K562 (cell line): ENCODE data around the gene ATP6V1F. TPM values are rescaled to one million over a fixed set of nuclear protein-coding genes. Genes with fewer than 3 reads are reported as not detected.

ENCODE experiments used
- ASH1L ChIP-seq: fragments of 450-650 bp; IDR thresholded peaks from 2 replicates; pipeline ENCODE4 v1.6.1; 2018; ENCODE audit warnings: borderline replicate concordance, mild to moderate bottlenecking, low read depth; ENCODE audit not compliant: partially characterized antibody
- ATF1 ChIP-seq, 2 experiments: fragments of 450-650 bp in 1 of 2; IDR thresholded peaks; 2 replicates each; pipeline ENCODE4 v1.6.1; 2016; ENCODE audit warnings: missing compliant biosample characterization in 1 of 2, missing genetic modification characterization in 1 of 2
- BCL6 ChIP-seq: fragments of 250-450 bp; sonication (Bioruptor Pico); IDR thresholded peaks from 2 replicates; pipeline ENCODE4 v1.4.0; 2020
- CHD4 ChIP-seq: fragments of 200-600 bp; sonication (generic); IDR thresholded peaks from 3 replicates; pipeline ENCODE4 v1.6.1; 2012; ENCODE audit warnings: low read depth, mild to moderate bottlenecking, mixed read lengths, low read length, inconsistent platforms; ENCODE audit not compliant: insufficient read depth, insufficient replicate concordance, poor library complexity, severe bottlenecking
- CREB3 ChIP-seq: fragments of 450-650 bp; conservative IDR thresholded peaks from 2 replicates; pipeline ENCODE4 v1.6.1; 2016; ENCODE audit warnings: missing genetic modification characterization, low read depth, mild to moderate bottlenecking, missing compliant biosample characterization, moderate library complexity
- CTCFL ChIP-seq: IDR thresholded peaks from 2 replicates; pipeline ENCODE4 v1.6.1; 2011; ENCODE audit warnings: borderline replicate concordance, low read depth, mild to moderate bottlenecking, moderate library complexity, low read length; ENCODE audit not compliant: insufficient read depth, poor library complexity, severe bottlenecking
- EGR1 ChIP-seq: fragments of 450-650 bp; conservative IDR thresholded peaks from 2 replicates; pipeline ENCODE4 v1.6.1; 2017; ENCODE audit warnings: mild to moderate bottlenecking
- ELK3 ChIP-seq: fragments of 450-650 bp; formaldehyde crosslinking; IDR thresholded peaks from 2 replicates; pipeline ENCODE4 v1.4.0; 2020; ENCODE audit warnings: mild to moderate bottlenecking
- IRF2 ChIP-seq: sonication (generic); formaldehyde crosslinking; IDR thresholded peaks from 2 replicates; pipeline ENCODE4 v1.8.1; 2022; ENCODE audit warnings: mild to moderate bottlenecking, missing genetic modification reagents
- MCM3 ChIP-seq: fragments of 450-650 bp; IDR thresholded peaks from 2 replicates; pipeline ENCODE4 v1.6.1; 2016
- RNF219 ChIP-seq: fragments of 250-450 bp; sonication (Bioruptor Pico); IDR thresholded peaks from 2 replicates; pipeline ENCODE4 v1.5.0; 2022; ENCODE audit warnings: mild to moderate bottlenecking
- THRA ChIP-seq: fragments of 450-650 bp; IDR thresholded peaks from 2 replicates; pipeline ENCODE4 v1.6.1; 2017; ENCODE audit warnings: mild to moderate bottlenecking, moderate library complexity
- TRIM24 ChIP-seq, 2 experiments: fragments of 450-650 bp; IDR thresholded peaks; 2 replicates each; pipeline ENCODE4 v1.6.1; 2016
- USF2 ChIP-seq: sonication (generic); formaldehyde crosslinking; IDR thresholded peaks from 2 replicates; pipeline ENCODE4 v1.5.0; 2020; ENCODE audit warnings: missing genetic modification reagents
- XRCC5 ChIP-seq: fragments of 200-400 bp; formaldehyde crosslinking; IDR thresholded peaks from 2 replicates; pipeline ENCODE4 v1.6.1; 2017; ENCODE audit warnings: low read depth, mild to moderate bottlenecking, low read length
- ZNF124 ChIP-seq: sonication (generic); formaldehyde crosslinking; IDR thresholded peaks from 2 replicates; pipeline ENCODE4 v1.8.1; 2022; ENCODE audit warnings: missing genetic modification reagents
- ZNF212 ChIP-seq: fragments of 450-650 bp; formaldehyde crosslinking; IDR thresholded peaks from 2 replicates; pipeline ENCODE4 v1.4.0; 2020; ENCODE audit warnings: mild to moderate bottlenecking
- ZNF217 ChIP-seq: sonication (generic); formaldehyde crosslinking; IDR thresholded peaks from 2 replicates; pipeline ENCODE4 v1.8.0; 2022; ENCODE audit warnings: mild to moderate bottlenecking, missing genetic modification reagents
- ZNF57 ChIP-seq: fragments of 450-650 bp; formaldehyde crosslinking; IDR thresholded peaks from 2 replicates; pipeline ENCODE4 v1.4.0; 2020; ENCODE audit warnings: mild to moderate bottlenecking, moderate library complexity
- ZNF766 ChIP-seq: fragments of 200-800 bp; sonication (Bioruptor generic); conservative IDR thresholded peaks from 2 replicates; pipeline ENCODE4 v1.6.1; 2016; ENCODE audit warnings: missing genetic modification characterization, missing compliant biosample characterization
- polyA plus RNA-seq, 8 experiments: library from polyadenylated mRNA; depleted of rRNA in 4 of 8; stranded (reverse) in 5 of 8; unstranded in 3 of 8; fragments of >200 nt; fragmentation: Nextera tagmentation in 2 of 8; fragmentation: Illumina TruSeq in 1 of 8; extraction: Ambion mirVana in 2 of 8; extraction: Trizol in 1 of 8; gene quantifications; 2 replicates each; pipeline versions ENCODE4 v1.2.1 to v1.2.3, GENCODE V29; 2011 to 2014; ENCODE audit warnings: inconsistent platforms in 1 of 8, missing spikeins in 1 of 8
- total RNA-seq, 7 experiments: library from RNA; depleted of rRNA in 6 of 7; stranded (reverse); fragments of >200 nt in 6 of 7; fragmentation: Illumina TruSeq in 2 of 7; extraction: Trizol in 2 of 7; gene quantifications; 2 replicates each; pipeline versions ENCODE4 v1.2.1 to v1.2.3, GENCODE V29; 2011 to 2021; ENCODE audit warnings: low replicate concordance in 1 of 7

Gene ATP6V1F
- total and polyA plus RNA-seq, 9 of the 15 experiments (the other 6 are each of a cell fraction or from before 2014, with no cell fraction given), result 206 to 1,123 (median 542) TPM

GRCh38 chr7:128863433-128863989, 855 bp downstream of the ATP6V1F start (continued):
- peak; percentile 73 for TF ChIP-seq CTCFL
- TF ChIP-seq CHD4, result no peak
- no peak for TF ChIP-seq USF2 (CRISPR knock-in tag)
- TF ChIP-seq EGR1, result no peak
- no peak for TF ChIP-seq ZNF57 (CRISPR knock-in tag)
- TF ChIP-seq TRIM24 (IDR thresholded peaks at IDR 0.05), result 0 out of 4 replicates have a peak, but pooled peaks of 1 of the 2 experiments have one; percentile 10
- TF ChIP-seq ZNF217, result no peak
- TF ChIP-seq RNF219, result no peak
- no peak for TF ChIP-seq ZNF124
- no peak for TF ChIP-seq ZNF212 (CRISPR knock-in tag)
- no peak for TF ChIP-seq THRA
- no peak for TF ChIP-seq MCM3
- TF ChIP-seq ZNF766 (CRISPR knock-in tag), result no peak
- TF ChIP-seq ATF1 (CRISPR knock-in tag; IDR thresholded peaks at IDR 0.05), result no peak
- no peak for TF ChIP-seq ATF1 (tag; IDR thresholded peaks at IDR 0.05)
- TF ChIP-seq ELK3 (CRISPR knock-in tag), result no peak
- no peak for TF ChIP-seq IRF2
- TF ChIP-seq ASH1L, result no peak
- peak; percentile 66; the same call in 1 of the 2 replicates for TF ChIP-seq XRCC5
- TF ChIP-seq BCL6 (CRISPR knock-in tag), result no peak
- peak; percentile 36; the same call in 1 of the 2 replicates for TF ChIP-seq CREB3
